Uterus (tissue), 4 donors: ENCODE results near the gene APC. TPM values are rescaled to one million over a fixed set of nuclear protein-coding genes. Genes with fewer than 3 reads are reported as not detected.

Experiments
- DNase-seq, 2 donors: peaks; one replicate each; pipeline ENCODE4 v3.0.0-alpha.2; 2019 to 2020
- H3K27ac ChIP-seq, 2 donors: fragments of 200-600 bp; sonication (generic); 1 replicate in 1 of 2; 2 replicates in 1 of 2; pipeline ENCODE4 v1.5.1; 2016 to 2018
- H3K27me3 ChIP-seq, 2 donors: fragments of 200-600 bp; sonication (generic); one replicate each; pipeline ENCODE4 v1.5.1; 2018 to 2019; ENCODE audit warnings: control low read depth in 1 of 2
- H3K36me3 ChIP-seq, 2 donors: fragments of 200-600 bp; sonication (generic); one replicate each; pipeline ENCODE4 v1.5.1; 2019; ENCODE audit warnings: control low read depth in 1 of 2
- H3K4me1 ChIP-seq, 2 donors: fragments of 200-600 bp; sonication (generic); one replicate each; pipeline ENCODE4 v1.5.1; 2018 to 2019; ENCODE audit warnings: control low read depth in 1 of 2
- H3K4me3 ChIP-seq, 2 donors: fragments of 200-600 bp; sonication (generic); 1 replicate in 1 of 2; 2 replicates in 1 of 2; pipeline ENCODE4 v1.5.1; 2018 to 2019; ENCODE audit warnings: mild to moderate bottlenecking in 1 of 2
- H3K9me3 ChIP-seq, 2 donors: fragments of 200-600 bp; sonication (generic); one replicate each; pipeline ENCODE4 v1.5.1; 2019; ENCODE audit warnings: control low read depth in 1 of 2
- CTCF ChIP-seq, 4 experiments: fragments of 200-600 bp in 2 of 4; fragments of 450-650 bp in 2 of 4; sonication (generic) in 2 of 4; IDR thresholded peaks; one replicate each; pipeline ENCODE4 v1.5.1; 2016 to 2019; ENCODE audit warnings: antibody characterized with exemption in 4 of 4, mild to moderate bottlenecking in 2 of 4, moderate library complexity in 1 of 4
- POLR2A ChIP-seq, 2 donors: fragments of 450-650 bp; IDR thresholded peaks; one replicate each; pipeline ENCODE4 v1.6.1; 2016; ENCODE audit warnings: antibody characterized with exemption in 2 of 2, mild to moderate bottlenecking in 1 of 2, moderate library complexity in 1 of 2
- intact Hi-C: fragments of 100-400 bp; cut with DNase I; formaldehyde crosslinking; loops from one replicate; pipeline ENCODE4 v1.15.1; 2023; ENCODE audit warnings: low total_unique reads
- total RNA-seq, 4 donors: library from RNA; depleted of rRNA in 3 of 4; stranded (reverse); fragments of >200 nt in 3 of 4; gene quantifications; one replicate each; pipeline versions ENCODE4 v1.1.0 to v1.2.4, GENCODE V29; 2014 to 2023
- donor health status: DM: yes; HTN: yes; CAD: no.

Gene APC
- total RNA-seq, 4 donors from 2014 or later: 45.4 to 132 (median 91.7) TPM

- DNase-seq: no peak
- no peak for TF ChIP-seq CTCF (IDR thresholded peaks at IDR 0.05)
- no peak for TF ChIP-seq POLR2A (IDR thresholded peaks at IDR 0.05)
- intact Hi-C loops: no loop called here
- H3K36me3 ChIP-seq: no peaks in the 10 kb centered on the region
- no peaks in the 10 kb centered on the region for H3K27me3 ChIP-seq
- no peak overlapping the region for H3K4me3 ChIP-seq
- no peaks in the 10 kb centered on the region for H3K4me1 ChIP-seq
- no peaks in the 10 kb centered on the region for H3K9me3 ChIP-seq
- no peak overlapping the region for H3K27ac ChIP-seq
Measured at GRCh38 chr5:112755703-112756102, 18.0 kb downstream of the APC start.

GRCh38 chr5:112757468-112758208 is 20.0 kb downstream of the APC start:
- H3K9me3 ChIP-seq: no peaks in the 10 kb centered on the region
- H3K36me3 ChIP-seq: no peaks in the 10 kb centered on the region
- TF ChIP-seq POLR2A (IDR thresholded peaks at IDR 0.05) (no peak), CTCF (IDR thresholded peaks at IDR 0.05) (peak; percentile 81 to 86 (median 83))
- H3K27ac ChIP-seq: peak overlapping the region; percentile 49 to 69
- no peaks in the 10 kb centered on the region for H3K27me3 ChIP-seq
- no peak for DNase-seq
- intact Hi-C loops: no loop called here
- no peak overlapping the region for H3K4me3 ChIP-seq
- H3K4me1 ChIP-seq: no peaks in the 10 kb centered on the region

GRCh38 chr5:112758676-112759075 is 21.0 kb downstream of the APC start:
- DNase-seq: no peak
- Histone ChIP-seq H3K4me1 (no peaks in the 10 kb centered on the region), H3K36me3 (no peaks in the 10 kb centered on the region), H3K27ac (no peak overlapping the region), H3K27me3 (no peaks in the 10 kb centered on the region), H3K9me3 (no peaks in the 10 kb centered on the region), H3K4me3 (no peak overlapping the region)
- intact Hi-C loops: no loop called here
- TF ChIP-seq CTCF (IDR thresholded peaks at IDR 0.05): no peak
- no peak for TF ChIP-seq POLR2A (IDR thresholded peaks at IDR 0.05)

GRCh38 chr5:112762113-112762810 is 24.6 kb downstream of the APC start:
- no peaks in the 10 kb centered on the region for H3K27me3 ChIP-seq
- no peak overlapping the region for H3K27ac ChIP-seq
- H3K4me1 ChIP-seq: no peaks in the 10 kb centered on the region
- H3K4me3 ChIP-seq: no peak overlapping the region
- no peaks in the 10 kb centered on the region for H3K9me3 ChIP-seq
- TF ChIP-seq POLR2A (IDR thresholded peaks at IDR 0.05) (no peak), CTCF (IDR thresholded peaks at IDR 0.05) (no peak)
- no peaks in the 10 kb centered on the region for H3K36me3 ChIP-seq
- intact Hi-C loops: loop anchor here (5.0 kb wide), 1 partner anchor 210 kb away; no protein-coding TSS in a partner anchor
- no peak for DNase-seq

- Histone ChIP-seq H3K4me1 (no peaks in the 10 kb centered on the region), H3K27ac (no peak overlapping the region), H3K36me3 (no peaks in the 10 kb centered on the region), H3K27me3 (no peaks in the 10 kb centered on the region), H3K9me3 (no peaks in the 10 kb centered on the region), H3K4me3 (no peak overlapping the region)
- intact Hi-C loops: loop anchor here (5.0 kb wide), 1 partner anchor 211 kb away; no protein-coding TSS in a partner anchor
- no peak for TF ChIP-seq POLR2A (IDR thresholded peaks at IDR 0.05)
- no peak for TF ChIP-seq CTCF (IDR thresholded peaks at IDR 0.05)
- DNase-seq: no peak
Measured at GRCh38 chr5:112763165-112763564, 25.5 kb downstream of the APC start.
